Measurements from ENCODE around the gene CES2. TPM values are rescaled to one million over a fixed set of nuclear protein-coding genes. Genes with fewer than 3 reads are reported as not detected.

The CES2 gene
- total RNA-seq, 1 donor from 2014 or later, result 55.7 TPM

- Histone ChIP-seq H3K36me3 (no peaks in the 10 kb centered on the region), H3K4me1 (peaks cover 5% of the 10 kb centered on the region), H3K27ac (peak overlapping the region; percentile 37), H3K4me3 (no peak overlapping the region), H3K9me3 (no peaks in the 10 kb centered on the region), H3K27me3 (no peaks in the 10 kb centered on the region)
- TF ChIP-seq CTCF (IDR thresholded peaks at IDR 0.05) (no peak), POLR2AphosphoS5 (IDR thresholded peaks at IDR 0.05; ENCODE audit: insufficient read depth in 1 of 2, low read depth in 1 of 2) (peak in 1 of 2 donors; percentile 18)
- no peak for DNase-seq (ENCODE audit: extremely low spot score in 2 of 2)
- intact Hi-C loops (cut with DNase I), result no loop called here
Measured at GRCh38 chr16:66921729-66922450, 13.4 kb upstream of the CES2 start.

- H3K36me3 ChIP-seq, result no peaks in the 10 kb centered on the region
- H3K4me3 ChIP-seq, result peak overlapping the region; percentile 56 to 61
- TF ChIP-seq POLR2A (IDR thresholded peaks at IDR 0.05), result no peak
- peak in 1 of 2 donors; percentile 44 for TF ChIP-seq POLR2AphosphoS5 (IDR thresholded peaks at IDR 0.05; ENCODE audit: insufficient read depth in 1 of 2, low read depth in 1 of 2)
- intact Hi-C loops (cut with DNase I), result no loop called here
- no peak for DNase-seq (ENCODE audit: extremely low spot score in 2 of 2)
- H3K27ac ChIP-seq, result peak overlapping the region; percentile 54
- H3K4me1 ChIP-seq, result peaks cover 5% of the 10 kb centered on the region
- no peaks in the 10 kb centered on the region for H3K27me3 ChIP-seq
- no peaks in the 10 kb centered on the region for H3K9me3 ChIP-seq
Measured at GRCh38 chr16:66923247-66923731, 12.0 kb upstream of the CES2 start.

- peak overlapping the region; percentile 56 to 61 for H3K4me3 ChIP-seq
- peaks cover 5% of the 10 kb centered on the region for H3K4me1 ChIP-seq
Measured at GRCh38 chr16:66923866-66924265, 11.4 kb upstream of the CES2 start.

GRCh38 chr16:66924527-66925321, 10.6 kb upstream of the CES2 start:
- no peak for DNase-seq (ENCODE audit: extremely low spot score in 2 of 2)
- Histone ChIP-seq H3K27me3 (no peaks in the 10 kb centered on the region), H3K4me1 (peaks cover 5% of the 10 kb centered on the region), H3K36me3 (no peaks in the 10 kb centered on the region), H3K9me3 (no peaks in the 10 kb centered on the region), H3K27ac (peak overlapping the region; percentile 81), H3K4me3 (peak overlapping the region; percentile 56 to 61)
- intact Hi-C loops (cut with DNase I), result loop anchor here (5.0 kb wide), 1 partner anchor 32 kb away; no protein-coding TSS in a partner anchor
- TF ChIP-seq CTCF (IDR thresholded peaks at IDR 0.05), result no peak
- no peak for TF ChIP-seq POLR2AphosphoS5 (IDR thresholded peaks at IDR 0.05; ENCODE audit: insufficient read depth in 1 of 2, low read depth in 1 of 2)
- TF ChIP-seq POLR2A (IDR thresholded peaks at IDR 0.05), result no peak

More at GRCh38 chr16:66923866-66924265, 11.4 kb upstream of the CES2 start:
- intact Hi-C loops (cut with DNase I), result no loop called here
- no peak for TF ChIP-seq POLR2A (IDR thresholded peaks at IDR 0.05)
- no peak for TF ChIP-seq POLR2AphosphoS5 (IDR thresholded peaks at IDR 0.05; ENCODE audit: insufficient read depth in 1 of 2, low read depth in 1 of 2)
- no peak for TF ChIP-seq CTCF (IDR thresholded peaks at IDR 0.05)
- no peak for DNase-seq (ENCODE audit: extremely low spot score in 2 of 2)
- Histone ChIP-seq H3K27ac (peak overlapping the region; percentile 54), H3K36me3 (no peaks in the 10 kb centered on the region), H3K27me3 (no peaks in the 10 kb centered on the region), H3K9me3 (no peaks in the 10 kb centered on the region)

GRCh38 chr16:66925322-66925840, 9.9 kb upstream of the CES2 start, which contains the start of gene RRAD:
TSS of gene RRAD (minus strand) at chr16:66925535. CDS start at chr16:66925179, 356 bp downstream.
- peak within 1 kb of the TSS; percentile 81 for H3K27ac ChIP-seq
- no peak for DNase-seq (ENCODE audit: extremely low spot score in 2 of 2)
- H3K4me3 ChIP-seq, result peak within 1 kb of the TSS; percentile 56 to 61
- peaks cover 5% of the 10 kb centered on the region for H3K4me1 ChIP-seq
- TF ChIP-seq CTCF (IDR thresholded peaks at IDR 0.05), result no peak
- peak in 1 of 2 donors; percentile 72 for TF ChIP-seq POLR2AphosphoS5 (IDR thresholded peaks at IDR 0.05; ENCODE audit: insufficient read depth in 1 of 2, low read depth in 1 of 2)
- H3K9me3 ChIP-seq, result no peaks in the 10 kb centered on the region
- no peaks in the 10 kb centered on the region for H3K36me3 ChIP-seq
- H3K27me3 ChIP-seq, result no peaks in the 10 kb centered on the region
- intact Hi-C loops (cut with DNase I), result loop anchor here (5.0 kb wide), 1 partner anchor 33 kb away; no protein-coding TSS in a partner anchor
